ENCODE results near the gene TULP4.

DNA sequence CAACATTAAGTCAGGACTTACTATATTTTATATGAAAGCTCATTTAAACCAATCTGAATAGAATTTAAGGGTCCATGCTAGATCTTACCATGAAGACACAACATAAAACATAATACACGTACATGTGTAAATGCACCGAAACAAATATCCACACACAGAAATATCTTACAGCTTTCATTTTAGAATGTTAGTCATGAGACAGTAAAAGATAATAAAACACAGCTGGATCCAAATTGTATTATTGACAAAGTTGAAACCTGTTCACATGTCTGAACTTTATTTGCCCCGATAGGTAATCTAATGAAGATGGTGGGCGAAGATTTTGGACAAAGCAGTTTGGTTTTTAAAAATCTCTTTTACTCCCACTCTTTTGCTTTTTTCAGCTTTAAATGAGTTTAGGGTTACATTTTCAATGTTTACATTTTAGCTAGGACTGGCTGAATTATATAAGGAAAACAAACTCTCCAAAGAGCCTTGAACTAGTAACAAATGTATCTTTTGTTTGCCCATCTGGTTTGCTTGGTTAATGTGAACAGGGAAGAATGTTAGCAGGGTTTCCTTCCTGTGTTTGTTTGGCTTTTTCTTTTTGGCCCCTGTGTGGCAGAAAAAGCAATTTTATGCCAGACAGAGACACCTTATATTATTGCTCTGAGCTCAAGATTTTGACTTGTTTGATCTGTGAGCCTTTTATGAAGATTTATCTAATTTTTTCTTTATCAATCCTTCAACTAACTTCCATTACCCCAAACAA lies 242.5 kb downstream of the TULP4 start:
- TF ChIP-seq POLR2AphosphoS5 (IDR thresholded peaks at IDR 0.05), result no peak
- TF ChIP-seq, protein P1, sequence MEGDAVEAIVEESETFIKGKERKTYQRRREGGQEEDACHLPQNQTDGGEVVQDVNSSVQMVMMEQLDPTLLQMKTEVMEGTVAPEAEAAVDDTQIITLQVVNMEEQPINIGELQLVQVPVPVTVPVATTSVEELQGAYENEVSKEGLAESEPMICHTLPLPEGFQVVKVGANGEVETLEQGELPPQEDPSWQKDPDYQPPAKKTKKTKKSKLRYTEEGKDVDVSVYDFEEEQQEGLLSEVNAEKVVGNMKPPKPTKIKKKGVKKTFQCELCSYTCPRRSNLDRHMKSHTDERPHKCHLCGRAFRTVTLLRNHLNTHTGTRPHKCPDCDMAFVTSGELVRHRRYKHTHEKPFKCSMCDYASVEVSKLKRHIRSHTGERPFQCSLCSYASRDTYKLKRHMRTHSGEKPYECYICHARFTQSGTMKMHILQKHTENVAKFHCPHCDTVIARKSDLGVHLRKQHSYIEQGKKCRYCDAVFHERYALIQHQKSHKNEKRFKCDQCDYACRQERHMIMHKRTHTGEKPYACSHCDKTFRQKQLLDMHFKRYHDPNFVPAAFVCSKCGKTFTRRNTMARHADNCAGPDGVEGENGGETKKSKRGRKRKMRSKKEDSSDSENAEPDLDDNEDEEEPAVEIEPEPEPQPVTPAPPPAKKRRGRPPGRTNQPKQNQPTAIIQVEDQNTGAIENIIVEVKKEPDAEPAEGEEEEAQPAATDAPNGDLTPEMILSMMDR (IDR thresholded peaks at IDR 0.05), result no peak
- TF ChIP-seq POLR2A (IDR thresholded peaks at IDR 0.05; ENCODE audit: low read depth), result no peak
- no peak for TF ChIP-seq EP300 (IDR thresholded peaks at IDR 0.05)
